GM12878 (cell line): ENCODE results near the gene FZD10. TPM values are rescaled to one million over a fixed set of nuclear protein-coding genes. Genes with fewer than 3 reads are reported as not detected.

Experiments
- ATAC-seq: fragments of 200-7000 bp; cut with Tn5 transposase; 3 replicates; pipeline ENCODE4 v1.9.1; 2020; ENCODE audit warnings: mild to moderate bottlenecking, moderate library complexity
- BruUV-seq: library from RNA; stranded (reverse); fragments of 400-500 nt; replicated peaks from 2 replicates; lab custom pipeline; 2021; lab: Mats Ljungman, UMichigan
- CTCF ChIA-PET: fragments of 300-600 bp; sonication (Branson Sonifier 250); formaldehyde crosslinking; extraction: SDS; loops from one replicate; lab custom pipeline; 2021; ENCODE audit warnings: inconsistent platforms; lab: Yijun Ruan, JAX
- POLR2A ChIA-PET: fragments of 350-600 bp; formaldehyde crosslinking; extraction: SDS; loops from one replicate; lab custom pipeline; 2021; ENCODE audit warnings: inconsistent platforms; lab: Charles Lee
- RAD21 ChIA-PET: fragments of 300-600 bp; sonication (Branson Sonifier 250); formaldehyde crosslinking; loops from one replicate; lab custom pipeline; 2023; ENCODE audit warnings: antibody characterized with exemption; ENCODE audit not compliant: unreplicated experiment; lab: Charles Lee
- SMC1A ChIA-PET: fragments of 300-600 bp; sonication (Branson Sonifier 250); formaldehyde crosslinking; loops from one replicate; lab custom pipeline; 2023; ENCODE audit not compliant: unreplicated experiment, uncharacterized antibody; lab: Charles Lee
- DNase-seq: peaks from one replicate; pipeline ENCODE4 v3.0.0-alpha.2; 2011; ENCODE audit warnings: low read depth, low spot score
- FAIRE-seq: peaks from 3 replicates; lab custom pipeline; 2011; peaks lifted over from hg19 to GRCh38; lab: Jason Lieb, UNC
- H2AFZ ChIP-seq: 2 replicates; pipeline ENCODE4 v1.6.0; 2011; ENCODE audit warnings: low read depth, low read length, control low read depth; ENCODE audit not compliant: control insufficient read depth
- H3K27ac ChIP-seq: 2 replicates; pipeline ENCODE4 v1.5.1; 2011; ENCODE audit warnings: control low read depth; ENCODE audit not compliant: control insufficient read depth, insufficient read depth
- H3K27me3 ChIP-seq, 2 experiments: replicated peaks in 1 of 2; 2 replicates each; pipeline versions ENCODE4 v1.6.0 to v1.6.1; 2011; ENCODE audit warnings: low read length in 1 of 2; ENCODE audit not compliant: control insufficient read depth in 2 of 2, insufficient read depth in 2 of 2
- H3K36me3 ChIP-seq, 2 experiments: 2 replicates each; pipeline ENCODE4 v1.5.1; 2011; ENCODE audit warnings: low read length in 1 of 2; ENCODE audit not compliant: control insufficient read depth in 2 of 2, insufficient read depth in 2 of 2
- H3K4me1 ChIP-seq: 2 replicates; pipeline ENCODE4 v1.6.1; 2011; ENCODE audit warnings: mild to moderate bottlenecking, low read length, moderate library complexity, mixed read lengths; ENCODE audit not compliant: control insufficient read depth, insufficient read depth
- H3K4me2 ChIP-seq: 2 replicates; pipeline ENCODE4 v1.6.0; 2011; ENCODE audit warnings: control low read depth; ENCODE audit not compliant: control insufficient read depth, insufficient read depth
- H3K4me3 ChIP-seq: fragments of 200-600 bp; sonication (generic); 2 replicates; pipeline ENCODE4 v1.5.1; 2016
- H3K79me2 ChIP-seq: 2 replicates; pipeline ENCODE4 v1.6.0; 2011; ENCODE audit warnings: low read length; ENCODE audit not compliant: control insufficient read depth, insufficient read depth
- H3K9ac ChIP-seq: 2 replicates; pipeline ENCODE4 v1.8.0; 2011; ENCODE audit warnings: low read length, control low read depth, mixed read lengths; ENCODE audit not compliant: control insufficient read depth, insufficient read depth
- H3K9me3 ChIP-seq: replicated peaks from 3 replicates; pipeline ENCODE4 v1.5.1; 2011; ENCODE audit warnings: mild to moderate bottlenecking, low read length; ENCODE audit not compliant: control insufficient read depth, insufficient read depth
- H4K20me1 ChIP-seq: 2 replicates; pipeline ENCODE4 v1.6.0; 2011; ENCODE audit not compliant: control insufficient read depth, insufficient read depth
- CREB1 ChIP-seq: IDR thresholded peaks from 2 replicates; pipeline ENCODE4 v1.6.1; 2012; ENCODE audit warnings: low read depth, mild to moderate bottlenecking, inconsistent platforms
- E4F1 ChIP-seq: fragments of 450-650 bp; IDR thresholded peaks from 2 replicates; pipeline ENCODE4 v1.6.1; 2018; ENCODE audit warnings: borderline replicate concordance, mild to moderate bottlenecking; ENCODE audit not compliant: partially characterized antibody
- GABPA ChIP-seq: IDR thresholded peaks from 2 replicates; pipeline ENCODE4 v1.6.1; 2014; ENCODE audit warnings: antibody characterized with exemption, low read depth, mild to moderate bottlenecking, inconsistent platforms
- MYB ChIP-seq: fragments of 150-350 bp; IDR thresholded peaks from 2 replicates; pipeline ENCODE4 v1.6.1; 2014; ENCODE audit warnings: mild to moderate bottlenecking, low read depth, low read length, borderline replicate concordance
- MYC ChIP-seq: IDR thresholded peaks from 2 replicates; pipeline ENCODE4 v1.6.1; 2011; ENCODE audit warnings: mild to moderate bottlenecking, low read length, moderate library complexity, inconsistent platforms; ENCODE audit not compliant: insufficient read depth, insufficient replicate concordance, insufficient read length, severe bottlenecking
- NFIC ChIP-seq: IDR thresholded peaks from 2 replicates; pipeline ENCODE4 v1.6.1; 2012; ENCODE audit warnings: low read depth, mild to moderate bottlenecking, inconsistent platforms, low read length, moderate library complexity
- PML ChIP-seq: IDR thresholded peaks from 2 replicates; pipeline ENCODE4 v1.6.1; 2012; ENCODE audit warnings: low read length, inconsistent platforms
- RBBP5 ChIP-seq: fragments of 200-600 bp; sonication (generic); conservative IDR thresholded peaks from 2 replicates; pipeline ENCODE4 v1.6.1; 2016
- SP1 ChIP-seq: IDR thresholded peaks from one replicate; pipeline ENCODE4 v1.6.1; 2011; ENCODE audit warnings: low read depth, low read length
- YBX1 ChIP-seq: fragments of 450-650 bp; IDR thresholded peaks from 2 replicates; pipeline ENCODE4 v1.6.1; 2016; ENCODE audit warnings: antibody characterized with exemption
- ZBTB33 ChIP-seq: fragments of 450-650 bp; IDR thresholded peaks from 2 replicates; pipeline ENCODE4 v1.6.1; 2017; ENCODE audit warnings: mild to moderate bottlenecking
- WGBS: methylation state at CpG from one replicate; pipeline ENCODE4 v1.1.6; 2016; ENCODE audit warnings: low lambda C conversion rate; ENCODE audit not compliant: insufficient replicate concordance, insufficient coverage; ENCODE audit errors: missing lambda C conversion rate; 5-methylcytosine and 5-hydroxymethylcytosine counted together
- in situ Hi-C: fragments of 300-500 bp; cut with MboI; formaldehyde crosslinking; loops from 9 replicates; pipeline ENCODE4 v1.14.3; 2018; ENCODE audit warnings: mixed read lengths
- intact Hi-C: fragments of 100-400 bp; cut with micrococcal nuclease; formaldehyde crosslinking; loops from one replicate; pipeline ENCODE4 v1.14.2; 2022; ENCODE audit not compliant: unreplicated experiment
- polyA plus RNA-seq, 11 experiments: library from polyadenylated mRNA; depleted of rRNA in 4 of 11; unstranded in 6 of 11; stranded (reverse) in 5 of 11; fragments of >200 nt; fragmentation: Nextera tagmentation in 4 of 11; fragmentation: Illumina TruSeq in 1 of 11; extraction: Ambion mirVana in 4 of 11; extraction: Trizol in 1 of 11; gene quantifications; 1 replicate in 1 of 11; 2 replicates in 10 of 11; pipeline versions ENCODE4 v1.2.1 to v1.2.3, GENCODE V29; 2011 to 2016; ENCODE audit warnings: inconsistent platforms in 2 of 11, missing spikeins in 2 of 11, low read depth in 1 of 11
- total RNA-seq, 4 experiments: library from RNA; depleted of rRNA in 3 of 4; stranded (reverse); fragments of >200 nt in 3 of 4; fragmentation: Illumina TruSeq in 1 of 4; extraction: Trizol in 1 of 4; gene quantifications; 2 replicates each; pipeline versions ENCODE4 v1.2.1 to v1.2.3, GENCODE V29; 2013 to 2021

FZD10 gene
- total and polyA plus RNA-seq, 10 of the 15 experiments (the other 5 are each of a cell fraction or from before 2014, with no cell fraction given), result not detected

GRCh38 chr12:130137040-130138018 is 24.9 kb upstream of the FZD10 start:
- SMC1A ChIA-PET, result no interaction called here
- TF ChIP-seq CREB1 (no peak), GABPA (no peak), SP1 (no peak)
- POLR2A ChIA-PET, result no interaction called here
- ATAC-seq, result no peak
- WGBS, result 46% methylated on average over 26 of the region's 26 CpGs
- H3K79me2 ChIP-seq, result no peaks in the 10 kb centered on the region
- RAD21 ChIA-PET, result no interaction called here
- H3K4me1 ChIP-seq, result no peaks in the 10 kb centered on the region
- no peak for DNase-seq
- H3K9me3 ChIP-seq, result no peaks in the 10 kb centered on the region; the same call in 2 of the 3 replicates
- H3K36me3 ChIP-seq, result no peaks in the 10 kb centered on the region
- no peak overlapping the region for H3K4me3 ChIP-seq
- no TSS peak for BruUV-seq
- CTCF ChIA-PET, result no interaction called here
- intact Hi-C loops (no loop called here), in situ Hi-C loops (no loop called here)
- no peaks in the 10 kb centered on the region for H4K20me1 ChIP-seq
- no peak overlapping the region for H2AFZ ChIP-seq
- no peak overlapping the region for H3K27ac ChIP-seq
- no peak overlapping the region for H3K9ac ChIP-seq
- no peak overlapping the region for H3K4me2 ChIP-seq
- FAIRE-seq, result no peak
- no peaks in the 10 kb centered on the region for H3K27me3 ChIP-seq

GRCh38 chr12:130138478-130138877 is 23.8 kb upstream of the FZD10 start:
- ChIA-PET SMC1A (no interaction called here), POLR2A (no interaction called here), CTCF (no interaction called here), RAD21 (no interaction called here)
- ATAC-seq, result no peak
- no TSS peak for BruUV-seq
- H3K27me3 ChIP-seq, result no peaks in the 10 kb centered on the region
- H3K79me2 ChIP-seq, result no peaks in the 10 kb centered on the region
- no peaks in the 10 kb centered on the region for H3K36me3 ChIP-seq
- H2AFZ ChIP-seq, result no peak overlapping the region
- no peak overlapping the region for H3K4me2 ChIP-seq
- H3K9me3 ChIP-seq, result no peaks in the 10 kb centered on the region; the same call in 2 of the 3 replicates
- no peak overlapping the region for H3K27ac ChIP-seq
- 66% methylated on average over 20 of the region's 20 CpGs for WGBS
- no peaks in the 10 kb centered on the region for H3K4me1 ChIP-seq
- intact Hi-C loops, result no loop called here
- no peak overlapping the region for H3K4me3 ChIP-seq
- H3K9ac ChIP-seq, result no peak overlapping the region
- in situ Hi-C loops, result no loop called here
- no peak for FAIRE-seq
- no peaks in the 10 kb centered on the region for H4K20me1 ChIP-seq
- no peak for DNase-seq
- TF ChIP-seq ZBTB33, result no peak
- no peak for TF ChIP-seq E4F1
- no peak for TF ChIP-seq MYB
- TF ChIP-seq YBX1, result no peak
- TF ChIP-seq PML, result no peak
- no peak for TF ChIP-seq RBBP5
- TF ChIP-seq NFIC, result no peak
- TF ChIP-seq MYC, result no peak
